Uterus (tissue), 2 donors: ENCODE results near the gene TRIM65.

Experiments
- CTCF ChIP-seq, 4 experiments: fragments of 200-600 bp in 2 of 4; fragments of 450-650 bp in 2 of 4; sonication (generic) in 2 of 4; IDR thresholded peaks; one replicate each; pipeline ENCODE4 v1.5.1; 2016 to 2019; ENCODE audit warnings: antibody characterized with exemption in 4 of 4, mild to moderate bottlenecking in 2 of 4, moderate library complexity in 1 of 4
- POLR2A ChIP-seq, 2 donors: fragments of 450-650 bp; IDR thresholded peaks; one replicate each; pipeline ENCODE4 v1.6.1; 2016; ENCODE audit warnings: antibody characterized with exemption in 2 of 2, mild to moderate bottlenecking in 1 of 2, moderate library complexity in 1 of 2

- TF ChIP-seq CTCF (IDR thresholded peaks at IDR 0.05), result no peak
- TF ChIP-seq POLR2A (IDR thresholded peaks at IDR 0.05), result no peak
These were observed 20.6 kb upstream of the TRIM65 start for GRCh38 chr17:75917141-75917916.
